ENCODE results near the gene IRF9.

The IRF9 gene

DNA sequence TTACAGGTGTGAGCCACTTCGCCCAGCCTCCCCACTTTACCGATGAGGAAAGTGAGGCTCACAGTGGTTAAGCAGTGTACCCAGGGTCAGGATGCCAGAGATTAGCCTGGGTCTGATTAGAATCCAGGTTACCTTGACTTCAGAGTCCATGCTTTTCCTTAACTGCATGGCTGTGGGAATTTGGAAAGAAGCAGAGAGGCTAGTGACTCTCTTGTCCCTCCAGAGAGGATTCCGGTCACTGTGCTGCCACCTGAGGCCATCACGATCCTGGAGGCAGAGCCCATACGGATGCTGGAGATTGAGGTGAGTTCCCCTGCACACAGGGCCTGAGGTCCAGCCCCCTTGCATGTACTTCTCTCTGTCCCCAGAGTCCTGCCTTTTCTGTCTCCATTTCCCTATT lies 15.5 kb downstream of the IRF9 start:
- no peak for DNase-seq (ENCODE audit: low read depth)
- H3K4me3 ChIP-seq (ENCODE audit: control insufficient read depth, low read depth, low read length) = no peak overlapping the region
- TF ChIP-seq, protein P1, sequence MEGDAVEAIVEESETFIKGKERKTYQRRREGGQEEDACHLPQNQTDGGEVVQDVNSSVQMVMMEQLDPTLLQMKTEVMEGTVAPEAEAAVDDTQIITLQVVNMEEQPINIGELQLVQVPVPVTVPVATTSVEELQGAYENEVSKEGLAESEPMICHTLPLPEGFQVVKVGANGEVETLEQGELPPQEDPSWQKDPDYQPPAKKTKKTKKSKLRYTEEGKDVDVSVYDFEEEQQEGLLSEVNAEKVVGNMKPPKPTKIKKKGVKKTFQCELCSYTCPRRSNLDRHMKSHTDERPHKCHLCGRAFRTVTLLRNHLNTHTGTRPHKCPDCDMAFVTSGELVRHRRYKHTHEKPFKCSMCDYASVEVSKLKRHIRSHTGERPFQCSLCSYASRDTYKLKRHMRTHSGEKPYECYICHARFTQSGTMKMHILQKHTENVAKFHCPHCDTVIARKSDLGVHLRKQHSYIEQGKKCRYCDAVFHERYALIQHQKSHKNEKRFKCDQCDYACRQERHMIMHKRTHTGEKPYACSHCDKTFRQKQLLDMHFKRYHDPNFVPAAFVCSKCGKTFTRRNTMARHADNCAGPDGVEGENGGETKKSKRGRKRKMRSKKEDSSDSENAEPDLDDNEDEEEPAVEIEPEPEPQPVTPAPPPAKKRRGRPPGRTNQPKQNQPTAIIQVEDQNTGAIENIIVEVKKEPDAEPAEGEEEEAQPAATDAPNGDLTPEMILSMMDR (IDR thresholded peaks at IDR 0.05; ENCODE audit: control insufficient read depth, insufficient read depth, low read depth, low read length, missing control alignments) = no peak

DNA sequence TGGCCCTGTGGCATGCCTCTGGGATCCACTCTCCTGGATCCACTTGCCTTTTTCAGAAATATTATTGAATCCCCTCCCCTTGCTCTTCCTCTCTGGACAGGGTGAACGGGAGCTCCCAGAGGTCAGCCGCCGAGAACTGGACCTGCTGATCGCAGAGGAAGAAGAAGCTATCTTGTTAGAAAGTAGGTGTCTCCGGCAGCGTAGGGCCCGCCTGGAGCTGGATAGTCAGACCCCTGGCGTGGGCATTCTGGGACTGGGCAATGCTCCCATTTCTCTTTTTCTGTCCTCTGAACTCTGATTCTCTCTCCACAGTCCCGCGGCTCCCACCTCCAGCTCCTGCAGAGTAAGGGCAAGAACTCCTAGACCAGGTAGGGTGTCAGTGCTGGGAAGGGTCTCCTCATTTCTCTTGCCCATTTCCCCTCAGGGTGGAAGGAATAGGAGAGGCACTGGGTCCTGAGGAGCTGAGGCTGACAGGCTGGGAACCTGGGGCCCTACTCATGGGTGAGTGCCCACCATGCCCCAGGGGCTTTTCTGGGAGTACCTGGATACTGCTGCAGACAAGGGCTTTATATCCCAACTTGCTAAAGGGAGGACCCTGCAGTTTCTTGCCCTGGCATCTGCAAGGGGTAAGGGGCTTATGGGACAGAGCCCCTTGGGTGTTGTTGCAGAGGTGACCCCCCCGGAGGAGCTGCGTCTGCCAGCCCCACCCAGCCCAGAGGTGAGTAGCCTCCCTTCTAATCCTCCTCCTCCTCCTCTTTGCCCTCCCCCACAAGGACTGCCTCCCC lies 16.2 kb downstream of the IRF9 start:
- TF ChIP-seq, protein P1 (IDR thresholded peaks at IDR 0.05; ENCODE audit: control insufficient read depth, insufficient read depth, low read depth, low read length, missing control alignments) = no peak
- H3K4me3 ChIP-seq (ENCODE audit: control insufficient read depth, low read depth, low read length) = no peak overlapping the region

DNA sequence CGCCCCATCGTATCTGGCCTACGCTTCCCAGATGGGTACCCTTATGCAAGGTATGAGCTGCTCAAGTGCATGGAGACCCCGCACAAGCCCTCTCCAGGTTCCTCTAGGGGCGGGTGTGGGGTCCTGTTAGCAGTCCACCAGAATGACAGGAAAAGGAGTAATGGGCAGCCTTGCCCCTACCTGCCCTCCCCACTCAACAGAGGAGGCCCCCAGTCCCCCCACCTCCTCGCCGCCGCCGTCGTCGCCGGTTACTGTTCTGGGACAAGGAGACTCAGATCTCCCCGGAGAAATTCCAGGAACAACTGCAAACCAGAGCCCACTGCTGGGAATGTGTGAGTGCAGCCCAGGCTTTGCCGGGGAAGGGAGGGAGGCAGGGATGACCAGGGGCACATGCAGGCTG lies 16.8 kb downstream of the IRF9 start:
- DNase-seq (ENCODE audit: low read depth) = no peak
- H3K4me3 ChIP-seq (ENCODE audit: control insufficient read depth, low read depth, low read length) = no peak overlapping the region
- TF ChIP-seq, protein P1 (IDR thresholded peaks at IDR 0.05; ENCODE audit: control insufficient read depth, insufficient read depth, low read depth, low read length, missing control alignments) = no peak

More for the DNA sequence above, 16.2 kb downstream of the IRF9 start:
- no peak for DNase-seq (ENCODE audit: low read depth)

DNA sequence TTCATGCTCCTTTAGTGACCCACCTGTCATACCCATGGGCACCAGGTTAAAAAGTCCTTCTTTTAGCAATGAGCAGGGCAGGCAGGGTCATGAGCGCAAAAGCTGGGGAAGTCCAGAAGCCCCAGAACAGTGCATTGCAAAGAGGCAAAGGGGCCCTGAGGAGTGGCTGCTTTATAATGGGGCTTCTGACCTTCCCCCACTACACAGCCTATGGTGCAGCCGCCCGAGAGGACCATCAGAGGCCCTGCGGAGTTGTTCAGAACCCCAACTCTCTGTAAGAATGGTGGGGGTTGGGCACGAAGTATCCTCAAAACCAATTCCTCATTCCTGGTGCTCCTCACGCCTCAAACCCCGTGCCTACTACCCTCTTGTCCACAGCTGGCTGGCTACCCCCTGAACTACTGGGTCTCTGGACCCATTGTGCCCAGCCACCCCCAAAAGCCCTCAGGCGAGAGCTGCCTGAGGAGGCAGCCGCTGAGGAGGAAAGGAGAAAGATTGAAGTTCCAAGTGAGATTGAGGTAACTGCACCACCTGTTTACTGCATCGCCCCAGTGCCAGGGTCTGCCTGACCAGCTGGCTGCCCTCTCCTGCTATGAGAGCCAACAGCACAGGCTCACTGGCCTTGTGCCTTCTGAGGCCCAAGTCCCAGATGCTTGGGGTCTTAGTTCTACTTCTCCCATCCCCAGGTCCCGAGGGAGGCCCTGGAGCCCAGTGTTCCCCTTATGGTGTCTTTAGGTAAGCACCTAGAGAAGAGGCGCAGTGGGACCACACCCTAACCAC lies 17.5 kb downstream of the IRF9 start:
- DNase-seq (ENCODE audit: low read depth) = no peak
- no peak overlapping the region for H3K4me3 ChIP-seq (ENCODE audit: control insufficient read depth, low read depth, low read length)
- TF ChIP-seq, protein P1 (IDR thresholded peaks at IDR 0.05; ENCODE audit: control insufficient read depth, insufficient read depth, low read depth, low read length, missing control alignments) = no peak

DNA sequence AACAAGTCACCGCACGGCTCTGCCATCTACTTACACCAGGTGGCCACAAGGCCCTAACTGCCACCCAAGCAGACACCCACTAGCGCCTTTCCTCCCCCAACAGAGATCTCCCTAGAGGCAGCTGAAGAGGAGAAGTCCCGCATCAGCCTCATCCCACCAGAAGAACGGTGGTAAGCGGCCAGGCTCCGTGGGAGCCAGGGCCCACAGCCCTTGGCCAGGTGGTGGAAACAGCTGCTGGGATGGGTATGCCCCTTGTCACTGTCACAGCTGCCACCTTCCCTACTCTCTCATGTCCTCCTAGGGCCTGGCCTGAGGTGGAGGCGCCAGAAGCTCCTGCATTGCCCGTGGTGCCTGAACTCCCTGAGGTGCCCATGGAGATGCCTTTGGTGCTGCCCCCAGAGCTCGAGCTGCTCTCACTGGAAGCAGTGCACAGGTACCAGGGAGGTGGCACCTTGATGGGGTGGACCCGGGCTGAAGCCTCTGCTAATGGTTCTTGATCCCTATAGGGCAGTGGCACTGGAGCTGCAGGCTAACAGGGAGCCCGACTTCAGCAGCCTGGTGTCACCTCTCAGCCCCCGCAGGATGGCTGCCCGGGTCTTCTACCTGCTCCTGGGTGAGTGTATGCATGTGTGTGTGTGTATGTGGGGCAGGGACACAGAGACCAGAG lies 18.4 kb downstream of the IRF9 start:
- no peak for DNase-seq (ENCODE audit: low read depth)
- no peak overlapping the region for H3K4me3 ChIP-seq (ENCODE audit: control insufficient read depth, low read depth, low read length)
- TF ChIP-seq, protein P1 (IDR thresholded peaks at IDR 0.05; ENCODE audit: control insufficient read depth, insufficient read depth, low read depth, low read length, missing control alignments) = no peak

DNA sequence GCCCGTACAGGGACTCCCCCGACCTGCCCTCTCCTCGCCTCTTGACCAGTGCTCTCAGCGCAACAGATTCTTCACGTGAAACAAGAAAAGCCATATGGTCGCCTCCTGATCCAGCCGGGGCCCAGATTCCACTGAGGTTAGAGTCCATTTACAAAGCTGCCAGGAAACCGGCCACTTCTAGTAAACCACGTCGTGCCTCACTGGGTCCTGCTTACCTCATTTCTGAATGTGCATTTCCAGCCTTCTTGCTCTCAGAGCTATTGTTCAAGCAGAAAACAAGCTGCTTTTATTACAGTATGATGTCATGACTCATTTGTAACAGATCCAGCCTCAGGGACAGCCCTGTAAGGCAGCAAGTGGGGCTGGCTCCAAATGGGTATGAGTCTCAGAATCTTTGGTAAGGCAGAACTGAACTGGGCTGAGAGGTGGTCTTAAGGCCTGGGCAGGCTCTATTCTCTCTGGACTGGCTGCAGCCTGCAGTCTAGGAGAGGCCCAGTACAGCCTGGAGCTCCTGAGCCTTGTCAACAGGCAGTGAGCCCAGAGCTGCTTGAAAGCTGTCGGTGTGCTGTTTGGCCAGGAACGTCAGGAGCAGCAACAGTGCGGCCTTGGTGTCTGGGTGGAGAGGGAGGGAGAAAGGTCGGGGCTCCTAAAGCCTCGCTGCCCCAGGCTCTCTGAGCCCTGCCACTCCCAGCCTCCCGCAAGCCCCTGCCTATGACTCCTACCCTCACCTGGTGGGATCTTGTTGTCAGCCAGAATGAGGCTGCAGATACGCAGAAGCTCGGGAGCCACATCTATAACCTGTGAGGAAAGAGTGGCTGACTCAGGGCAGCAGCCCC lies 19.1 kb downstream of the IRF9 start:
- H3K4me3 ChIP-seq (ENCODE audit: control insufficient read depth, low read depth, low read length) = no peak overlapping the region
- TF ChIP-seq, protein P1 (IDR thresholded peaks at IDR 0.05; ENCODE audit: control insufficient read depth, insufficient read depth, low read depth, low read length, missing control alignments) = no peak
- peak; percentile 79 for DNase-seq (ENCODE audit: low read depth)

Measured in AG09309 (cell line).